A673 (cell line): ENCODE measurements around the gene ADARB2. TPM values are rescaled to one million over a fixed set of nuclear protein-coding genes. Genes with fewer than 3 reads are reported as not detected.

Experiments used
- BruUV-seq: library from RNA; stranded (reverse); fragments of 400-500 nt; replicated peaks from 2 replicates; lab custom pipeline; 2021; lab: Mats Ljungman, UMichigan
- CTCF ChIA-PET: fragments of 300-600 bp; sonication (Branson Sonifier 250); formaldehyde crosslinking; loops from one replicate; lab custom pipeline; 2022; ENCODE audit warnings: antibody characterized with exemption; lab: Charles Lee
- POLR2A ChIA-PET: fragments of 300-600 bp; sonication (Branson Sonifier 250); formaldehyde crosslinking; loops from one replicate; lab custom pipeline; 2022; ENCODE audit warnings: antibody characterized with exemption; ENCODE audit not compliant: low non-redundant PET; lab: Charles Lee
- DNase-seq: peaks from one replicate; pipeline ENCODE4 v3.0.0-alpha.2; 2015; ENCODE audit warnings: low spot score
- H3K27ac ChIP-seq: fragments of 200-600 bp; sonication (generic); 2 replicates; pipeline ENCODE4 v1.5.1; 2016; ENCODE audit warnings: mixed run types, low read depth, mild to moderate bottlenecking, mixed read lengths, antibody characterized with exemption, low read length; ENCODE audit not compliant: poor library complexity, severe bottlenecking
- H3K27me3 ChIP-seq: fragments of 200-600 bp; sonication (generic); replicated peaks from 2 replicates; pipeline ENCODE4 v1.6.1; 2017; ENCODE audit warnings: mixed run types, low read depth, mild to moderate bottlenecking, mixed read lengths, antibody characterized with exemption, low read length; ENCODE audit not compliant: insufficient read depth, poor library complexity
- H3K36me3 ChIP-seq: fragments of 200-600 bp; sonication (generic); 2 replicates; pipeline ENCODE4 v1.6.1; 2016; ENCODE audit warnings: mixed run types, mild to moderate bottlenecking, mixed read lengths, antibody characterized with exemption, low read length; ENCODE audit not compliant: insufficient read depth, poor library complexity, severe bottlenecking
- H3K4me1 ChIP-seq: fragments of 200-600 bp; sonication (generic); 2 replicates; pipeline ENCODE4 v1.6.1; 2017; ENCODE audit warnings: mixed run types, mild to moderate bottlenecking, mixed read lengths, antibody characterized with exemption, low read length; ENCODE audit not compliant: insufficient read depth, poor library complexity, severe bottlenecking
- H3K4me3 ChIP-seq: fragments of 200-600 bp; sonication (generic); 2 replicates; pipeline ENCODE4 v1.5.1; 2016; ENCODE audit warnings: low read depth, mixed run types, mild to moderate bottlenecking, mixed read lengths, low read length; ENCODE audit not compliant: poor library complexity, severe bottlenecking
- H3K9me3 ChIP-seq: fragments of 200-600 bp; sonication (generic); 2 replicates; pipeline ENCODE4 v1.6.1; 2016; ENCODE audit warnings: mixed run types, low read depth, mild to moderate bottlenecking, mixed read lengths, antibody characterized with exemption, low read length; ENCODE audit not compliant: poor library complexity, severe bottlenecking
- EZH2 ChIP-seq: fragments of 200-600 bp; sonication (generic); IDR thresholded peaks from 2 replicates; pipeline ENCODE4 v1.6.1; 2017; ENCODE audit warnings: borderline replicate concordance, low read depth, mild to moderate bottlenecking, mixed read lengths, antibody characterized with exemption, low read length; ENCODE audit not compliant: poor library complexity, severe bottlenecking
- intact Hi-C: fragments of 100-400 bp; cut with micrococcal nuclease; formaldehyde crosslinking; loops from one replicate; pipeline ENCODE4 v1.10.0; 2022; ENCODE audit not compliant: unreplicated experiment
- total RNA-seq: library from RNA; stranded (reverse); gene quantifications from 2 replicates; pipeline ENCODE4 v1.2.3, GENCODE V29; 2021
- TF ChIP-seq, protein P1 (sequence below): fragments of 300-800, 200-600 bp; sonication (generic); conservative IDR thresholded peaks from 2 replicates; pipeline ENCODE4 v1.5.1; 2017; ENCODE audit warnings: low read depth, mild to moderate bottlenecking, antibody characterized with exemption, low read length, moderate library complexity, mixed read lengths

The ADARB2 gene
- total RNA-seq, 1 experiment from 2014 or later, result not detected

DNA sequence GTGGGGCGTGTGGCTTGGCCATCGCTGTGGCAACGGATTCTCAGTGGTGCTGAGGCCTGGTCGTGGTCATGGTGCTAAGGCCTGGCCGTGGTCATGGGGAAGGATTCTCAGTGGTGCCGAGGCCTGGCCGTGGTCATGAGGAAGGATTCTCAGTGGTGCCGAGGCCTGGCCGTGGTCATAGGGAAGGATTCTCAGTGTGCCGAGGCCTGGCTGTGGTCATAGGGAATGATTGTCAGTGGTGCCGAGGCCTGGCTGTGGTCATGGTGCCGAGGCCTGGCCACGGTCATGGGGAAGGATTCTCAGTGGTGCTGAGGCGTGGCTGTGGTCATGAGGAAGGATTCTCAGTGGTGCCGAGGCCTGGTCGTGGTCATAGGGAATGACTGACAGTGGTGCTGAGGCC lies 327.9 kb downstream of the ADARB2 start:
- Histone ChIP-seq H3K4me1 (no peaks in the 10 kb centered on the region), H3K9me3 (no peaks in the 10 kb centered on the region), H3K27ac (no peak overlapping the region), H3K4me3 (no peak overlapping the region), H3K27me3 (peaks cover 75% of the 10 kb centered on the region), H3K36me3 (no peaks in the 10 kb centered on the region)
- ChIA-PET CTCF (no interaction called here), POLR2A (no interaction called here)
- no TSS peak for BruUV-seq
- no peak for TF ChIP-seq EZH2
- TF ChIP-seq, protein P1, sequence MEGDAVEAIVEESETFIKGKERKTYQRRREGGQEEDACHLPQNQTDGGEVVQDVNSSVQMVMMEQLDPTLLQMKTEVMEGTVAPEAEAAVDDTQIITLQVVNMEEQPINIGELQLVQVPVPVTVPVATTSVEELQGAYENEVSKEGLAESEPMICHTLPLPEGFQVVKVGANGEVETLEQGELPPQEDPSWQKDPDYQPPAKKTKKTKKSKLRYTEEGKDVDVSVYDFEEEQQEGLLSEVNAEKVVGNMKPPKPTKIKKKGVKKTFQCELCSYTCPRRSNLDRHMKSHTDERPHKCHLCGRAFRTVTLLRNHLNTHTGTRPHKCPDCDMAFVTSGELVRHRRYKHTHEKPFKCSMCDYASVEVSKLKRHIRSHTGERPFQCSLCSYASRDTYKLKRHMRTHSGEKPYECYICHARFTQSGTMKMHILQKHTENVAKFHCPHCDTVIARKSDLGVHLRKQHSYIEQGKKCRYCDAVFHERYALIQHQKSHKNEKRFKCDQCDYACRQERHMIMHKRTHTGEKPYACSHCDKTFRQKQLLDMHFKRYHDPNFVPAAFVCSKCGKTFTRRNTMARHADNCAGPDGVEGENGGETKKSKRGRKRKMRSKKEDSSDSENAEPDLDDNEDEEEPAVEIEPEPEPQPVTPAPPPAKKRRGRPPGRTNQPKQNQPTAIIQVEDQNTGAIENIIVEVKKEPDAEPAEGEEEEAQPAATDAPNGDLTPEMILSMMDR, result no peak
- intact Hi-C loops, result no loop called here
- DNase-seq, result no peak

DNA sequence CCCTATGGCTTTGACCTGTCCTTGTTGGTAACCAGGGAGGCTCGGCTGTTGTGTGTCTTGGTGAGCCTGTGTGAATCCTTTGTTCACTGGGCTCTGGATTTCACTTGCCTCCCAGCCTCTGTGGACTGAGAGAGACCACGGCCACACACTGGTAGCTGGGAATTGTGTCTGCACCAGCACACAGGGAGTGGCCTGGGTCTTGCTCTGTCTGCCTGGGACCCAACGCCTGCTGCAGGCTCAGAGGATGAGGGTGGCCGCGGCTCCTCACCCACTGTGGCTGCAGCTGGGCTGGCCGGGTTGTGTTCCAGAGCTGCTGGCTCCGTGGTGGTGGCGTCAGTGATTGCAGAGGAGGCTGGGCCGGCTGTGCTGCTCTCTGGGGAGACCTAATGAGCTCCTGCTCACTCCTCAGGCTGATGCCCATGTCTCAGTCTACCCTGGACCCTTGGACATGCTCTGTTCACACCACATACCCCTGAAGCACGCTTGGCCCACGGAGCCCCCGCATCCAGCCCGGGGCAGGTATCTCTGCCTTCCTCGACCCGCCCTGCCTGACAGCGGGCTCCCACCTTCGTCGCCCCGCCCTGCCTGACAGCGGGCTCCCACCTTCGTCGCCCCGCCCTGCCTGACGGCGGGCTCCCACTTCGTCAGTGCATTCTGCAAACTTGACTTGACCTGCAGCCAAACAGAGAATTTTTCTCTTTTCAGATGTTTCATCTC lies 328.5 kb downstream of the ADARB2 start:
- BruUV-seq, result no TSS peak
- ChIA-PET POLR2A (no interaction called here), CTCF (no interaction called here)
- Histone ChIP-seq H3K4me3 (no peak overlapping the region), H3K9me3 (no peaks in the 10 kb centered on the region), H3K4me1 (no peaks in the 10 kb centered on the region), H3K27ac (no peak overlapping the region), H3K27me3 (peaks cover 78% of the 10 kb centered on the region), H3K36me3 (no peaks in the 10 kb centered on the region)
- TF ChIP-seq, protein P1, result no peak
- no peak for TF ChIP-seq EZH2
- no peak for DNase-seq
- intact Hi-C loops, result no loop called here

DNA sequence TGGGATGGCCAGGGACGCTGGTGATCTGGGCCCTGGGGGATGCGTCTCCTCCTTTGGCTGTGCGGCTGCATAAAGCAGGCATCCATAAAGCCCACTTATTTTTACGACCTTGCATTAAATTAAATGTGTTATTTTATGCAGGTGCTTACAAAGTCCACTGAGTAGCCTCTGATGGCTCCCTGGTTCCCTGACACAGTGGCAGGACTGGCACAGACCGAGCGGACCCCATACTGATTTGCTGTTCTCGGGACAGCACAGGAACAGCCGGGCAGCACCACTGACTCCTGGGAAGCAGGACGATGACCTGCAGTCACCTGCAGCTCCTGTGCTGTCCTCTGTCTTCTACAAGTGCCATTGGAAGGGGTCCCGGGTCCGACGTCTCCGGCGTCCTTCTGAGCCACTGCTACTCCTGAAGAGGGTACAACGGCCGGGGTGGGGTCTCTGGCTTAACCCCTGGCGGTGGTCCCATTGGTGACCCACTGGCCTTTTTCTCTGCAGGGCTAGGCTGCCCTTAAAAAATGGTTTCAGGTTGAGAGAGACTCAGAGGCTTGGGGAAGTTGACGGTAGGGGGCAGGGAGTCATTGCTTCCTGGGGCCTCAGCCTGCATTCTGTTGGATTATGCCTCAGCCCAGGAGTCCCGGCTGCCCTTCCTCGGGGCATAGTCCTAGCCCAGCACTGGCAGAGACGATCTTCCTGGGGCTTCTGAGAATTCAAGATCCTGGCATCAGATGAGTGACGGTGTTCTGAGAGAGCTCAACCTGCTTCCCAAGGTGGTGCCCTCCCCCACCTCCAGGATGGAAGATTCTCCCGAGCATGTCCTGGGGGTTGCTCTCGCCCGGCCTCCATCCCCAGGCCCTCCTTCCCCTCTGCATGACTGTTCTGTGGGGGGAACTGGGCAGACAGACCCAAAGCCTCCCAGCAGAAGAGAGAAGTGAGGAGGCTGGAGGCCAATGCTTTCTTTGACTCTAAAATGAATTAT lies 330.1 kb downstream of the ADARB2 start:
- H3K9me3 ChIP-seq, result no peaks in the 10 kb centered on the region
- intact Hi-C loops, result no loop called here
- H3K27ac ChIP-seq, result no peak overlapping the region
- no peak overlapping the region for H3K4me3 ChIP-seq
- peaks cover 77% of the 10 kb centered on the region for H3K27me3 ChIP-seq
- CTCF ChIA-PET, result no interaction called here
- no TSS peak for BruUV-seq
- no peaks in the 10 kb centered on the region for H3K4me1 ChIP-seq
- TF ChIP-seq, protein P1, result no peak
- TF ChIP-seq EZH2, result no peak
- no peak for DNase-seq
- no peaks in the 10 kb centered on the region for H3K36me3 ChIP-seq
- POLR2A ChIA-PET, result no interaction called here
